Brain microvascular endothelial cell (primary cell): ENCODE results near the gene PCBP3.
"Not testable (repeated sequence)": the region's sequence is repeated elsewhere in the genome, so short reads cannot be mapped to it uniquely, and the experiment has no call there.

Source experiments
- DNase-seq: peaks from one replicate; pipeline ENCODE4 v3.0.0-alpha.2; 2020
- H3K27ac ChIP-seq: fragments of 250-450 bp; sonication (Bioruptor Pico); 2 replicates; pipeline ENCODE4 v1.5.1; 2020; ENCODE audit warnings: mild to moderate bottlenecking, moderate library complexity
- H3K27me3 ChIP-seq: fragments of 250-450 bp; sonication (Bioruptor Pico); replicated peaks from 2 replicates; pipeline ENCODE4 v1.5.1; 2020; ENCODE audit warnings: mild to moderate bottlenecking
- H3K36me3 ChIP-seq: fragments of 250-450 bp; sonication (Bioruptor Pico); replicated peaks from 2 replicates; pipeline ENCODE4 v1.5.1; 2020; ENCODE audit warnings: mild to moderate bottlenecking
- H3K4me3 ChIP-seq: 2 replicates; pipeline ENCODE4 v1.5.1; 2011; ENCODE audit warnings: low read depth, mild to moderate bottlenecking, control low read depth, low read length, moderate library complexity
- in situ Hi-C: cut with HindIII; loops from 2 replicates; pipeline ENCODE4 v1.10.0; 2017; ENCODE audit warnings: low sequenced_read_pairs, low pct_ligation_motif_present
- TF ChIP-seq, protein P1 (sequence below): IDR thresholded peaks from 2 replicates; pipeline ENCODE4 v1.5.1; 2011; ENCODE audit warnings: low read depth, mild to moderate bottlenecking, moderate library complexity, low read length, control low read depth, inconsistent platforms; ENCODE audit errors: missing control alignments

PCBP3 gene

GRCh38 chr21:45973475-45974072, 330.0 kb downstream of the PCBP3 start:
- TF ChIP-seq, protein P1, sequence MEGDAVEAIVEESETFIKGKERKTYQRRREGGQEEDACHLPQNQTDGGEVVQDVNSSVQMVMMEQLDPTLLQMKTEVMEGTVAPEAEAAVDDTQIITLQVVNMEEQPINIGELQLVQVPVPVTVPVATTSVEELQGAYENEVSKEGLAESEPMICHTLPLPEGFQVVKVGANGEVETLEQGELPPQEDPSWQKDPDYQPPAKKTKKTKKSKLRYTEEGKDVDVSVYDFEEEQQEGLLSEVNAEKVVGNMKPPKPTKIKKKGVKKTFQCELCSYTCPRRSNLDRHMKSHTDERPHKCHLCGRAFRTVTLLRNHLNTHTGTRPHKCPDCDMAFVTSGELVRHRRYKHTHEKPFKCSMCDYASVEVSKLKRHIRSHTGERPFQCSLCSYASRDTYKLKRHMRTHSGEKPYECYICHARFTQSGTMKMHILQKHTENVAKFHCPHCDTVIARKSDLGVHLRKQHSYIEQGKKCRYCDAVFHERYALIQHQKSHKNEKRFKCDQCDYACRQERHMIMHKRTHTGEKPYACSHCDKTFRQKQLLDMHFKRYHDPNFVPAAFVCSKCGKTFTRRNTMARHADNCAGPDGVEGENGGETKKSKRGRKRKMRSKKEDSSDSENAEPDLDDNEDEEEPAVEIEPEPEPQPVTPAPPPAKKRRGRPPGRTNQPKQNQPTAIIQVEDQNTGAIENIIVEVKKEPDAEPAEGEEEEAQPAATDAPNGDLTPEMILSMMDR = peak; percentile 88
- no peaks in the 10 kb centered on the region for H3K36me3 ChIP-seq
- H3K27me3 ChIP-seq = no peaks in the 10 kb centered on the region
- H3K4me3 ChIP-seq = peak overlapping the region; percentile 48
- peak overlapping the region; percentile 62 for H3K27ac ChIP-seq
- in situ Hi-C loops = no loop called here
- peak; percentile 81 for DNase-seq

DNA sequence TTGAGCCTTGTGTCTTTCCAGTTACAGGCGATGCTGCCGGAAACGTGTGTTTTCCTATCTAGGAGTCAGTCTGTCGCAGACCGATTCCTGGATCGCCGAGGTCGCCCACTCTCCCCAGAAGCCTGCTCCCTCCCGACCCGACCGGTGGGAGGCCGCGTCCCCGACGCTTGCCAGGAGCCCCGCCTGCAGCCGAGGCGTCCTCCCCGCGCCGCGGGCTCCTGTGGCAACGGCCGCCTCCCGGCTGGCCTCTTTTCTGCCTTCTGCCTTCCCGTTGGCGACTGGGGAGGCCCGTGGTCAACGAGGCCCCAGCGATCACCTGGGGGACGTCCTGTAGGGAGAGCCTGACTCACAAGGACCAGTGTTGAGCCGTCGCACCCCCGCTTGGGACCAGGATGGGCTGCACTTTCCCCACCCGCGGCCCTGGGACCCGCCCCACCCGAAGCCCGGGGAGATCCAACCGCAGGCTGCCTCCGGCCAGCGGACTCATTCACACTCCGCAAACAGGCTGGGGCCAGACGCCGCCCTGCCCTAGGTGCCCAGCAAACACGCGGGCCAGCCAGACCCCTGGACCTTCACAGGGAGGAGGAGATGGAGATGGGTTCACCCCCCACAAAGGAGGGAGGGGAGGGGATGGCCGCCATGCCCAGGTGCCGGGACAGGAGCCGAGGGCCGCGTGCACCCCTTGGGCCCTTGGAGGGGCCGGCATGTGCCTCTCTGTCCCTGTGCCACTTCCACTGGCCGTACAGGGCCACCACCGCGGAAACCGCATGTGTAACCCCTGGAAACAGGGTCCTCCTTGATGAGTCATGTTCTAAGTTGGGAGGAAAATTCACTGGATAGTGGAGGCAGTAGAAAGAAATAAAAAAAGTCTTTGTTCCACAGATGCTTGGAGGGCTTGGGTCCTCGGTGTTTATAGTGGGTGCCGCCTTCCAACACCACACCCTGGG, 330.8 kb downstream of the PCBP3 start:
- DNase-seq = peak; percentile 44
- H3K36me3 ChIP-seq = no peaks in the 10 kb centered on the region
- in situ Hi-C loops = no loop called here
- peak overlapping the region; percentile 62 for H3K27ac ChIP-seq
- H3K4me3 ChIP-seq = peak overlapping the region; percentile 48
- no peaks in the 10 kb centered on the region for H3K27me3 ChIP-seq
- TF ChIP-seq, protein P1 = no peak

DNA sequence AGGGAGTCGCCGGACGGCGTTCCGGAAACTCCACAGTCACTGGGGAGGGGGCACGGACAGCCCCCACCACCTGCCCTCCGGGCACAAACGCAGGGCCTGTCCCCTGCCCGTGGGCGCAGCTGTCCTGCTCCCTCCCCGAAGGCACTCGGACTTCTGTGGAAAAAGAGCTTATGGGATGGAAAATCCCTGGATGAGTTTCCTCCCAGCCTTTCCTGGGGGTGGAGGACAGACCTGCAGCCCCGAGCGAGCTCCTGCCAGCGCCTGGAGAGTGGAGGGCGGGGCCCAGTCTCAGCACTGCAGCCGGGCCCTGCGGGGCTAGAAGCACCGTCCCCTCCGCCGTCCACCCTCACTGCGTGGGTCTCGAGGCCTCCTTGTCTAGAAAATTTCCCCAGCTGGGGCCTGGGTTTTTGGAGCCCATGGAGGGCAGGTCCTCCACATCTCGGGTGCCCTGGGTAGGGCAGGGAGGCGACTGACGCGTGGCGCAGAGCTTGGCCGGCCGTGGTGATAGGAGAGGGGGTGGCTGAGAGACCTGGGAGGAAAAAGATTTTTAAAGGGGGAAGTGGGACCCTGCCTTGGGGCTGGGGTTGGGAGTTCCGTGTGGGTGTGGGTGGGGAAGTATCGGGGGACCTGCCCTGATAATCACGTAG, 331.6 kb downstream of the PCBP3 start:
- Histone ChIP-seq H3K27me3 (no peaks in the 10 kb centered on the region), H3K27ac (peak overlapping the region; percentile 62), H3K4me3 (peak overlapping the region; percentile 48), H3K36me3 (no peaks in the 10 kb centered on the region)
- in situ Hi-C loops = no loop called here
- TF ChIP-seq, protein P1 = no peak
- no peak for DNase-seq

GRCh38 chr21:45975667-45976409, 332.3 kb downstream of the PCBP3 start:
- H3K36me3 ChIP-seq, H3K27ac ChIP-seq, DNase-seq, H3K4me3 ChIP-seq, H3K27me3 ChIP-seq, in situ Hi-C loops: not testable (repeated sequence)

- no peaks in the 10 kb centered on the region for H3K36me3 ChIP-seq
- TF ChIP-seq, protein P1 = no peak
- no peak overlapping the region for H3K4me3 ChIP-seq
- DNase-seq = no peak
- in situ Hi-C loops = no loop called here
- H3K27ac ChIP-seq = no peak overlapping the region
- H3K27me3 ChIP-seq = no peaks in the 10 kb centered on the region
Observed at GRCh38 chr21:45976701-45977311, 333.3 kb downstream of the PCBP3 start.
